GM19043 (cell line): ENCODE results near the gene OBSCN.

Experiments
- ATAC-seq: cut with Tn5 transposase; IDR thresholded peaks from one replicate; pipeline ENCODE4 v1.9.1; 2021; ENCODE audit warnings: low read depth; ENCODE audit not compliant: unreplicated experiment

OBSCN gene

DNA sequence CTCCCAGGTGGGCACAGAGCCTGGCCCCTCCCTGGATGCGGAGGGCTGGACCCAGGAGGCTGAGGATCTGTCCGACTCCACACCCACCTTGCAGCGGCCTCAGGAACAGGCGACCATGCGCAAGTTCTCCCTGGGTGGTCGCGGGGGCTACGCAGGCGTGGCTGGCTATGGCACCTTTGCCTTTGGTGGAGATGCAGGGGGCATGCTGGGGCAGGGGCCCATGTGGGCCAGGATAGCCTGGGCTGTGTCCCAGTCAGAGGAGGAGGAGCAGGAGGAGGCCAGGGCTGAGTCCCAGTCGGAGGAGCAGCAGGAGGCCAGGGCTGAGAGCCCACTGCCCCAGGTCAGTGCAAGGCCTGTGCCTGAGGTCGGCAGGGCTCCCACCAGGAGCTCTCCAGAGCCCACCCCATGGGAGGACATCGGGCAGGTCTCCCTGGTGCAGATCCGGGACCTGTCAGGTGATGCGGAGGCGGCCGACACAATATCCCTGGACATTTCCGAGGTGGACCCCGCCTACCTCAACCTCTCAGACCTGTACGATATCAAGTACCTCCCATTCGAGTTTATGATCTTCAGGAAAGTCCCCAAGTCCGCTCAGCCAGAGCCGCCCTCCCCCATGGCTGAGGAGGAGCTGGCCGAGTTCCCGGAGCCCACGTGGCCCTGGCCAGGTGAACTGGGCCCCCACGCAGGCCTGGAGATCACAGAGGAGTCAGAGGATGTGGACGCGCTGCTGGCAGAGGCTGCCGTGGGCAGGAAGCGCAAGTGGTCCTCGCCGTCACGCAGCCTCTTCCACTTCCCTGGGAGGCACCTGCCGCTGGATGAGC lies 164.5 kb downstream of the OBSCN start:
- ATAC-seq, result no peak

- no peak for ATAC-seq
Measured at GRCh38 chr1:228373004-228373680, 165.3 kb downstream of the OBSCN start.

DNA sequence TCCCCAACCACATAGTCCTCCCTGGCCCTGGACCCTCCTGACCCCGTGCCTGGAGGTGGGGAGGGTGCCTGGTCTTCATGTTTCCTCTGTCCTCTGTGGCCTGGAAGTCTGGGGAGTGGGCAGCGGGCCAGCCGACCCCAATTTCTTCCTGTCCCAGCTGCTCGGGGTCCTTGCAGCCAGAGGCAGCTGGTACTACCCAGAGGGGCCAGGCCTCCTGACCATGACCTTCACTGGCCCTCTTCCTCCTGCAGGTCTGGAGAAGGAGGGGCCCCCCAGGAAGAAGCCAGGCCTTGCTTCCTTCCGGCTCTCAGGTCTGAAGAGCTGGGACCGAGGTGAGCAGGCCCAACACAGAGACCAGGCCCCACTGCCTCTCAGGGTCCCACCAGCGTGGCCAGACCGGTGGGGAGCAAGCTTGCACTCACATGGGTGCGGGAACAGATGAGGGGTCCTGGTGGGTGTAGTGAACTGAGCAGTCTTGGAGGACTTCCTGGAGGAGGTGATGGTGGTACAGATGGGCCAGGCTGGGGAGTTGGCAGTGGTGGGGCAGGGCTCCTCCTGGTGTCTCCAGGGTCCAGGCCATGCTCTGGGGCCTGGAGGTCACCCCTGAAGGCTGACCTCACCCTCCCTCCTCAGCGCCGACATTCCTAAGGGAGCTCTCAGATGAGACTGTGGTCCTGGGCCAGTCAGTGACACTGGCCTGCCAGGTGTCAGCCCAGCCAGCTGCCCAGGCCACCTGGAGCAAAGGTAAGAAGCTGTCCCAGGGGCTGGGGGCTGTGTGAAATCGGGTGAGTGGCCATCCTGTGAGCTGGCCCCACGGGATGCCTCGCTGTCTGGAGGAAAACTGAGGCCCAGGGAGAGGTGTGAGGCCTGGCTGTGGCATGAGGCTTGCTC lies 166.1 kb downstream of the OBSCN start:
- ATAC-seq, result no peak

- no peak for ATAC-seq
Measured at GRCh38 chr1:228374711-228375577, 167.1 kb downstream of the OBSCN start.

DNA sequence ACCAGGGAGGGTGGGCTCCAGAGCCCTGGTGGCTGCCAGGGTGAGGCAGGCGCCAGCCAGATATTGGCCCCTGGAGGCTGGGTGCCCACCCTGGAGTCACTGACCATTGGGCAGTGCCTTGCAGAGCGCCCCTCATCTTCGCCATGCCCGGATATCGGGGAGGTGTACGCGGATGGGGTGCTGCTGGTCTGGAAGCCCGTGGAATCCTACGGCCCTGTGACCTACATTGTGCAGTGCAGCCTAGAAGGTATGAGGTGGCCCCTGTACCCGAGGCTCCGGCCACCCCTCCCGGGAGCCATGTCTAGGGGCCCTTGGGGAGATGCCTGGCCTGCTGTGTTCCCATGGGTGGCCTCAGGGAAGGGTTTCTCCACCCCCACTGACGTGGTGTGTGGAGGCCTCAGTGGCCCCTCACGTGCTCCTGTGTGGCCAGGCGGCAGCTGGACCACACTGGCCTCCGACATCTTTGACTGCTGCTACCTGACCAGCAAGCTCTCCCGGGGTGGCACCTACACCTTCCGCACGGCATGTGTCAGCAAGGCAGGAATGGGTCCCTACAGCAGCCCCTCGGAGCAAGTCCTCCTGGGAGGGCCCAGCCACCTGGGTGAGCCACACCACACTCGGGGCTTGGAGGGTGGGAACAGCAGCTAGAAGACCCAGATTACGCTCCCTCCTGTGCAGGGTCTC lies 167.9 kb downstream of the OBSCN start:
- ATAC-seq, result no peak

DNA sequence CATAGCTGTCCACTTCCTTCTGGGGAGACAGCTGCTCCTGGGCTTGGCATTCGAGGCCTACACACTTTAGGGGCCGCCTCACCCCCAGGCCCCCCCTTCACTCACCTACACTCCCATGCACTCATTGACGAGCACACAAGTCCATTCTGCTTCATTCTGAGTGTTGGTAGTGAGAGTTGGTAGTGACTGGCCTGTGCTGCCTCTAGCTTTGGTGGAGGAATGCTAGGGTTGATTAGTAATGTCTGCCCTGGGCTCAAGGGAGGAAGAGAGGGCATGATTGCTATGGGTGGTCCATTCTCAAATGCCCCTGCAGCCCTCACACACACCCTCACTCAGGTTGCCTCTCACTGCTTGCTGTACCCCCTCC lies 168.4 kb downstream of the OBSCN start:
- no peak for ATAC-seq

GRCh38 chr1:228376651-228377631 lies 169.1 kb downstream of the OBSCN start:
- no peak for ATAC-seq

DNA sequence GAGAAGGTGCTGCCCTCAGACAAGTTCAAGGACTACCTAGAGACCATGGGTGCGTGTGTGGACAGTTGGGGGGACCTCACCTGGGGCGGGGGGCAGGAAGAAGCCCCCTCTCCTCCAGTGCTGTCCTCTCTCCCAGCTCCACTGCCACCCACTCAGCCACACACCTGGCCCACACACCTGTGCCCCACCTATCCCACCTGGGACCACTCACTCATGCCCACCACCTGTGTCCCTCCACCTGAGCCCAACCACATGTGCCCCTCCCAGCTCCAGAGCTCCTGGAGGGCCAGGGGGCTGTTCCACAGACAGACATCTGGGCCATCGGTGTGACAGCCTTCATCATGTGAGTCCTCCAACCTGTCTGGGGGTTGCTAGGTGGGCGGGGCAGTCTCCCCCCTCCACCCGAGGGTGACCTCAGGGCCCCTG lies 169.8 kb downstream of the OBSCN start:
- no peak for ATAC-seq

DNA sequence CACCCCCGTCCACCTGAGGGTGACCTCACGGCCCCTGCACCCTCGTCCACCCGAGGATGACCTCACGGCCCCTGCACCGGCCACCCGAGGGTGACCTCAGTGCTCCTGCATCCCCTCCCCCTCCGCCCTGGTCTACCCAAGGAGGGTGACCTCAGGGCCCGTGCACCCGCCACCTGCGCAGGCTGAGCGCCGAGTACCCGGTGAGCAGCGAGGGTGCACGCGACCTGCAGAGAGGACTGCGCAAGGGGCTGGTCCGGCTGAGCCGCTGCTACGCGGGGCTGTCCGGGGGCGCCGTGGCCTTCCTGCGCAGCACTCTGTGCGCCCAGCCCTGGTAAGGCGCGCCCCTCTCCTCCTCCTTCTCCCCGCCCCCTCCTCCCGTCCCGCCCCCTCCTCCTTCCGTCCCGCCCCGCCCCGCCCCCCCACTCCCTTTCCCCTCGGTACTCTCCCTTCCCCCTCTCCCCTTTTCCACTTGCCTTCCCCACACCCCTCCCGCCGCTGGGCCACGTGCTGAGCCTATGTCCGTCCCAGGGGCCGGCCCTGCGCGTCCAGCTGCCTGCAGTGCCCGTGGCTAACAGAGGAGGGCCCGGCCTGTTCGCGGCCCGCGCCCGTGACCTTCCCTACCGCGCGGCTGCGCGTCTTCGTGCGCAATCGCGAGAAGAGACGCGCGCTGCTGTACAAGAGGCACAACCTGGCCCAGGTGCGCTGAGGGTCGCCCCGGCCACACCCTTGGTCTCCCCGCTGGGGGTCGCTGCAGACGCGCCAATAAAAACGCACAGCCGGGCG lies 170.4 kb downstream of the OBSCN start:
- ATAC-seq, result no peak

- no peak for ATAC-seq
Measured at GRCh38 chr1:228378873-228379460, 171.1 kb downstream of the OBSCN start.

DNA sequence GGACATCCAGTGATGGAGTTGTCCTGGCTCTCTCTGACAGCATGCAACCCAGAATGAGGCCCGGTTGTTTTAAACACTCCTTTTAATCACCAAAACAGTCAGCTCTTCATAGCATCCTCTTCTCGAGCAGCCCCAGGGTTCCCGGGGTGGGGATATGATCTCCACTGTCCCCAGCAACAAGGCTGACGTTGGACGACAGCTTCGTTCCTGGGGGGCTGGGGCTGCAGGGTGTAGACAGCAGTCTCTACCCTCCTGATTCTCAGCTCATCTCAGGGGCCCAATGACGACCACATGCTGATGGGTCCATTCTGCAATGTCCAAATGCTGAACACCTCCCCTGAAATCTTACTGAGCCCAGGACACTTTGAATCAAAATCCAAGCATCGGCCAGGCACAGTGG lies 171.8 kb downstream of the OBSCN start:
- no peak for ATAC-seq

DNA sequence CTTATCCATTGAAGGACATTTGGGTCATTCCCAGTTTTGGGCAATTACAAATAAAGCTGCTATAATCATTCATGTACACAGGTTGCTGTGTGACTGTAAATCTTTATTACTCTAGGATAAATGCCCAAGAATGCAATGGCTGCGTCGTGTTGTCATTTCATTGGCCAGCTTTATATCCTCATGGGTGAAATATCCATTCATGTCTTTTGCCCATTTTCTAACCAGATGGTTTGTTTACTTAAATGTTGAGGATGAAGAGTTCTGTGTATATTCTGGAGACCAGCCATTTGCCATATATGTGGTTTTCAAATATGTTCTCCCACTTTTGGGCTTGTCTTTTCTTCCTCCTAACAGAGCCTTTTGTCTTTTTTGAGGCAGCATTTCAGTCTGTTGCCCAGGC lies 173.5 kb downstream of the OBSCN start:
- no peak for ATAC-seq

GRCh38 chr1:228383773-228384172 lies 175.9 kb downstream of the OBSCN start:
- no peak for ATAC-seq

DNA sequence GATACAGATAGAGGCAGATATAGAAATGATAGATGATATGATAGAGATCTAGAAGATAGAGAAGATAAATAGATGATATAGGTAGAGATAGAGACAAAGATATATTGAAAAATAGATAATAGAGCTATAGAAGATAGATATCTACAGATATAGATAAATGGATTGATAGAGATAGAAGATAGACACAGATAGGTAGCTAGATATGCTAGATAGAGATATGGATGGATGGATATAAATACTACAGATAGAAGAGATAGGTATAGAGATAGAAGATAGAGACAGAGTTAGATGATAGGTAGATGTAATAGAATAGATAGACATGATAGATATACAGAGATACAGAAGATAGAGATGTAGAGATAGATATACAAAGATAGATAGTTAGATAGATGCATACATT lies 177.4 kb downstream of the OBSCN start:
- no peak for ATAC-seq

- no peak for ATAC-seq
Measured at GRCh38 chr1:228387321-228387720, 179.5 kb downstream of the OBSCN start.

DNA sequence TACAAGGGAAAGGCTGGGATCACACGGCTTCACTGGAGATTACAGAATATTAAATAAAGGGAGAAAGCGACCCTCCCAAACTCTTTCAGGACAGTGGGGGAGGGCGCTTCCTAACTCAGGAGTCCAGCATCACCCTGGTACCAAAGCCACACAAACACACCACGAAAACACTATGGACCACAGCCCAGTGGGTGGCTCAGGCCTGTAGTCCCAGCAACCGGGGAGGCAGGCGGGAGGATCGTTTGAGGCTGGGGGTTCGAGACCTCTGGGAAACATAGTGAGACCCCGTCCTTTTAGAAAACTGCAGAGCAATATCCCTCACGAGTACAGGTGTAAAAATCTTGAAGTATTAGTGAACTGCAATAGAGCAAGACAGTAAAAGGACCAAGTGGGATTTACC lies 182.8 kb downstream of the OBSCN start:
- no peak for ATAC-seq

DNA sequence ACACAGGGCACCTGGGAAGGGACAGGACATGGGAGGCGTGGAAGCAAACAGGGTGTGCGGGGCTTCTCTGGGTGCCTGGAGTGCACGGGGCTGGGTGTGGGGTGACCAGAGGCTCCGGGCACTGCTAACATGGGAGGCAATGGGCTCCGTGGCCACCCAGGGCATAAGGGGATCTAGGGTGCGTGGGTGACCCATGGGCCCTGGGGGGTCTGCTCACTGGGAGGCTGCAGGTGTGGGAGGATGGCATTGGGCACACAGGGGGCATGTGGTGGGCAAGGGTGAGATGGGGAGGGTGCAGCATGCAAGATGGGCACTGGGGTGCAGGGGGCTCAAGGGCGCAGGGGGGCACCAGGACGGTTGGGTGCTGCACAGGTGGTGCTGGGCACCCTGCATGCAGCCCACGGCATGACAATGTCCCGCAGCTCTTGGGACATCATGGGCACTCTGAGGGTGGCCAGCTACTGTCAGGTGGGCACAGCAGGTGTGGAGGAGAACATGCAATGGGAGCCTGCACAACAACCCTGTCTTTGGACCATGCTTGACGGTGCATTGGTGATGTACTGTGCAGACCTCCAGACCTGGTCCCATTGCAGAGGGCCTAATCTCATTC lies 183.7 kb downstream of the OBSCN start:
- ATAC-seq, result no peak
